Loucy (cell line): ENCODE data around the gene OR1L8.
"Not testable (repeated sequence)": the region's sequence is repeated elsewhere in the genome, so short reads cannot be mapped to it uniquely, and the experiment has no call there.

Experiments
- H2AFZ ChIP-seq: fragments of 200-600 bp; sonication (generic); 2 replicates; pipeline ENCODE4 v1.6.0; 2016; ENCODE audit warnings: antibody characterized with exemption, mild to moderate bottlenecking, low read length, moderate library complexity
- H3F3A ChIP-seq: fragments of 200-600 bp; 2 replicates; pipeline ENCODE4 v1.6.0; 2016; ENCODE audit warnings: antibody characterized with exemption, low read depth, mild to moderate bottlenecking
- H3K27me3 ChIP-seq: fragments of 200-600 bp; sonication (generic); 2 replicates; pipeline ENCODE4 v1.6.1; 2014; ENCODE audit warnings: low read length, mild to moderate bottlenecking; ENCODE audit not compliant: insufficient read depth, poor library complexity, severe bottlenecking
- H3K36me3 ChIP-seq: fragments of 200-600 bp; sonication (generic); 2 replicates; pipeline ENCODE4 v1.6.1; 2016; ENCODE audit warnings: low read length; ENCODE audit not compliant: insufficient read depth
- H3K4me1 ChIP-seq: fragments of 200-600 bp; sonication (generic); 2 replicates; pipeline ENCODE4 v1.5.1; 2014; ENCODE audit warnings: low read length, mild to moderate bottlenecking; ENCODE audit not compliant: insufficient read depth, poor library complexity, severe bottlenecking
- H3K4me2 ChIP-seq: fragments of 200-600 bp; sonication (generic); 2 replicates; pipeline ENCODE4 v1.6.0; 2014; ENCODE audit warnings: antibody characterized with exemption, low read length, low read depth, mild to moderate bottlenecking; ENCODE audit not compliant: poor library complexity, severe bottlenecking
- H3K4me3 ChIP-seq: fragments of 200-600 bp; sonication (generic); 2 replicates; pipeline ENCODE4 v1.5.1; 2014; ENCODE audit warnings: low read length, mild to moderate bottlenecking, mixed read lengths; ENCODE audit not compliant: poor library complexity, severe bottlenecking
- H3K79me2 ChIP-seq: fragments of 200-600 bp; sonication (generic); 2 replicates; pipeline ENCODE4 v1.6.1; 2014; ENCODE audit warnings: low read length; ENCODE audit not compliant: insufficient read depth
- H3K9ac ChIP-seq: fragments of 200-600 bp; sonication (generic); 2 replicates; pipeline ENCODE4 v1.6.0; 2014; ENCODE audit warnings: mild to moderate bottlenecking, low read depth, low read length, moderate library complexity; ENCODE audit not compliant: poor library complexity, severe bottlenecking
- H3K9me2 ChIP-seq: fragments of 200-600 bp; sonication (generic); replicated peaks from 2 replicates; pipeline ENCODE4 v1.6.1; 2016; ENCODE audit warnings: low read depth, low read length, mixed read lengths
- H3K9me3 ChIP-seq: fragments of 200-600 bp; sonication (generic); 2 replicates; pipeline ENCODE4 v1.6.1; 2014; ENCODE audit warnings: mild to moderate bottlenecking, antibody characterized with exemption, low read length, low read depth; ENCODE audit not compliant: insufficient read depth
- H4K20me1 ChIP-seq: fragments of 200-600 bp; sonication (generic); 2 replicates; pipeline ENCODE4 v1.6.0; 2014; ENCODE audit warnings: antibody characterized with exemption, low read length, mild to moderate bottlenecking; ENCODE audit not compliant: insufficient read depth, poor library complexity, severe bottlenecking
- EZH2phosphoT487 ChIP-seq: fragments of 200-600 bp; IDR thresholded peaks from 2 replicates; pipeline ENCODE4 v1.6.1; 2018; ENCODE audit warnings: antibody characterized with exemption, mild to moderate bottlenecking, moderate library complexity, borderline replicate concordance
- TF ChIP-seq, protein P1 (sequence below): fragments of 200-600 bp; sonication (generic); conservative IDR thresholded peaks from 2 replicates; pipeline ENCODE4 v1.5.1; 2014; ENCODE audit warnings: mild to moderate bottlenecking, antibody characterized with exemption, low read length

The OR1L8 gene, protein sequence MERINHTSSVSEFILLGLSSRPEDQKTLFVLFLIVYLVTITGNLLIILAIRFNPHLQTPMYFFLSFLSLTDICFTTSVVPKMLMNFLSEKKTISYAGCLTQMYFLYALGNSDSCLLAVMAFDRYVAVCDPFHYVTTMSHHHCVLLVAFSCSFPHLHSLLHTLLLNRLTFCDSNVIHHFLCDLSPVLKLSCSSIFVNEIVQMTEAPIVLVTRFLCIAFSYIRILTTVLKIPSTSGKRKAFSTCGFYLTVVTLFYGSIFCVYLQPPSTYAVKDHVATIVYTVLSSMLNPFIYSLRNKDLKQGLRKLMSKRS

DNA sequence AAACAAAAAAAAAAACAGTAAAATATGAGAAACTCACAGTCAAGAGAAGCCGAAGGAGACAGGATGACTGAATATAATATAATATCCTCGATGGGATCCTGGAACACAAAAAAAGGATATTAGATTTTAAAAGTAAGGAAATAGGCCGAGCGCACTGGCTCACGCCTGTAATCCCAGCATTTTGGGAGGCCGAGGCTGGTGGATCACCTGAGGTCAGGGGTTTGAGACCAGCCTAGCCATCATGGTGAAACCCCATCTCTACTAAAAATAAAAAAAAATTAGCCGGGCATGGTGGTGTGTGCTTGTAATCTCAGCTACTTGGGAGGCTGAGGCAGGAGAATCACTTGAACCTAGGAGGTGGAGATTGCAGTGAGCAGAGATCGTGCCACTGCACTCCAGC, at the start of gene OR1L8:
Gene OR1L8 (minus strand): TSS at position 101 of the 400 bp plus-strand sequence. CDS start 14,907 bp downstream, outside the sequence.
- H3K4me2 ChIP-seq, H3K27me3 ChIP-seq, H3K9ac ChIP-seq, H3K36me3 ChIP-seq, H2AFZ ChIP-seq, H4K20me1 ChIP-seq, H3F3A ChIP-seq, H3K9me2 ChIP-seq, H3K4me3 ChIP-seq, H3K9me3 ChIP-seq, H3K4me1 ChIP-seq, H3K79me2 ChIP-seq: not testable (repeated sequence)

DNA sequence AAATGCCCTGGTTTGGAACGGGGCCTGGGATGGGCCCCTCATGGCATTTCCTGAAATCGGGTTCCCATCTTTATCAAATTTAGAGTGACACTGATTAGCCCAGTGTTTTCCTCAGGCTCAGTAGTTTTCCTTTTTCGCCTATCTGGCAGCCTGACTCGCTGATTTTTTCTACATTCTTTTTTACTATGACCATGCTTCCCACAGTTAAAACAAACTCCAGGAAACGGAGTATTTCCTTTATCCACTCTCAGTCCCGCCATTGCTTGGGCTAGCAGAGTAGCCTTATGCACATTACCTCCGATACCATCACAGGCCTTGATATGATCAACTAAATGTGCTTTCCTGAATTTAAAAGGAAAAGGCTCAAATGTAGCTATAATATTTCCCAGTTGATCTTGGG, 36.8 kb upstream of the OR1L8 start:
- Histone ChIP-seq H3F3A (no peaks in the 10 kb centered on the region), H3K9me2 (no peaks in the 10 kb centered on the region), H3K9me3 (no peaks in the 10 kb centered on the region), H3K4me3 (no peak overlapping the region), H3K36me3 (no peaks in the 10 kb centered on the region), H2AFZ (no peak overlapping the region), H3K4me2 (no peak overlapping the region), H3K4me1 (no peaks in the 10 kb centered on the region), H3K9ac (no peak overlapping the region), H4K20me1 (no peaks in the 10 kb centered on the region), H3K27me3 (no peaks in the 10 kb centered on the region), H3K79me2 (no peaks in the 10 kb centered on the region)
- TF ChIP-seq, protein P1, sequence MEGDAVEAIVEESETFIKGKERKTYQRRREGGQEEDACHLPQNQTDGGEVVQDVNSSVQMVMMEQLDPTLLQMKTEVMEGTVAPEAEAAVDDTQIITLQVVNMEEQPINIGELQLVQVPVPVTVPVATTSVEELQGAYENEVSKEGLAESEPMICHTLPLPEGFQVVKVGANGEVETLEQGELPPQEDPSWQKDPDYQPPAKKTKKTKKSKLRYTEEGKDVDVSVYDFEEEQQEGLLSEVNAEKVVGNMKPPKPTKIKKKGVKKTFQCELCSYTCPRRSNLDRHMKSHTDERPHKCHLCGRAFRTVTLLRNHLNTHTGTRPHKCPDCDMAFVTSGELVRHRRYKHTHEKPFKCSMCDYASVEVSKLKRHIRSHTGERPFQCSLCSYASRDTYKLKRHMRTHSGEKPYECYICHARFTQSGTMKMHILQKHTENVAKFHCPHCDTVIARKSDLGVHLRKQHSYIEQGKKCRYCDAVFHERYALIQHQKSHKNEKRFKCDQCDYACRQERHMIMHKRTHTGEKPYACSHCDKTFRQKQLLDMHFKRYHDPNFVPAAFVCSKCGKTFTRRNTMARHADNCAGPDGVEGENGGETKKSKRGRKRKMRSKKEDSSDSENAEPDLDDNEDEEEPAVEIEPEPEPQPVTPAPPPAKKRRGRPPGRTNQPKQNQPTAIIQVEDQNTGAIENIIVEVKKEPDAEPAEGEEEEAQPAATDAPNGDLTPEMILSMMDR = no peak
- TF ChIP-seq EZH2phosphoT487 = no peak

DNA sequence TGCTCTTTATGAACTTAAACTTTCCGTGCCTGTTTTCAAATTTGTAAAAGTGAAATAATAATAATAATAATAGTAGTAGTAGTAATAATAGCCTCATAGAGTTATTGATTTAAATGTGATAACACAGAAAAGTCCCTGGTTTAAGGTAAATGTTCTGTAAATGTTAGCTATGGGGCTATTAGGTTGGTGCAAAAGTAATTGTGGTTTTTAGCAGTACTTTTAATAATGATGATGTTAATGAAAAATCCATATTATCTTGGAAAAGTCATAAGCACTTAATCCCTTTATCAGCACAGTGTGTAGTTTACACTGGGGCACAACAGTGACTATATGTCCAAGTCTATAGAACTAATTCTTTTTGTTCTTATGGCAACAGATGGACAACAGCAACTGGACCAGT, 31.2 kb upstream of the OR1L8 start, which contains the start of gene OR1Q1:
Gene OR1Q1 (plus strand): TSS at position 377 of the 400 bp plus-strand sequence. CDS start 0 bp downstream, at position 377.
- no peak within 1 kb of the TSS for H3K4me2 ChIP-seq
- no peaks in the 10 kb centered on the region for H3K4me1 ChIP-seq
- H3K9me3 ChIP-seq = no peaks in the 10 kb centered on the region
- no peak within 1 kb of the TSS for H2AFZ ChIP-seq
- no peaks in the 10 kb centered on the region for H3K36me3 ChIP-seq
- H3F3A ChIP-seq = no peaks in the 10 kb centered on the region
- no peak within 1 kb of the TSS for H3K9ac ChIP-seq
- no peaks in the 10 kb centered on the region for H3K27me3 ChIP-seq
- no peak within 1 kb of the TSS for H3K4me3 ChIP-seq
- H4K20me1 ChIP-seq = no peaks in the 10 kb centered on the region
- no peaks in the 10 kb centered on the region for H3K9me2 ChIP-seq
- TF ChIP-seq, protein P1 = no peak
- no peak for TF ChIP-seq EZH2phosphoT487
- no peaks in the 10 kb centered on the region for H3K79me2 ChIP-seq

- Histone ChIP-seq H2AFZ (no peak overlapping the region), H3F3A (no peaks in the 10 kb centered on the region), H3K9ac (no peak overlapping the region), H3K79me2 (no peaks in the 10 kb centered on the region), H3K9me3 (no peaks in the 10 kb centered on the region), H3K4me3 (no peak overlapping the region), H4K20me1 (no peaks in the 10 kb centered on the region), H3K4me2 (no peak overlapping the region), H3K4me1 (no peaks in the 10 kb centered on the region), H3K27me3 (no peaks in the 10 kb centered on the region), H3K9me2 (no peaks in the 10 kb centered on the region), H3K36me3 (no peaks in the 10 kb centered on the region)
- no peak for TF ChIP-seq EZH2phosphoT487
- TF ChIP-seq, protein P1 = no peak
Observed at GRCh38 chr9:122609804-122610203, 26.6 kb upstream of the OR1L8 start.
